AG09319 (cell line): ENCODE results near the gene ERC2.

Source experiments
- DNase-seq: peaks from one replicate; pipeline ENCODE4 v3.0.0-alpha.2; 2010; ENCODE audit warnings: low read depth; ENCODE audit errors: extremely low read depth
- CTCF ChIP-seq: IDR thresholded peaks from 2 replicates; pipeline ENCODE4 v1.5.1; 2011; ENCODE audit warnings: low read depth, mild to moderate bottlenecking, inconsistent platforms, low read length, moderate library complexity

ERC2 gene

GRCh38 chr3:56361731-56362130 is 106.5 kb downstream of the ERC2 start:
- TF ChIP-seq CTCF, result no peak
- DNase-seq, result no peak

- DNase-seq, result no peak
- no peak for TF ChIP-seq CTCF
Measured at GRCh38 chr3:56357266-56357665, 111.0 kb downstream of the ERC2 start.

GRCh38 chr3:56356808-56357207 is 111.5 kb downstream of the ERC2 start:
- no peak for TF ChIP-seq CTCF
- DNase-seq, result no peak

- DNase-seq, result no peak
- TF ChIP-seq CTCF, result no peak
Measured at GRCh38 chr3:56355570-56356185, 112.6 kb downstream of the ERC2 start.

- DNase-seq, result no peak
- TF ChIP-seq CTCF, result no peak
Measured at GRCh38 chr3:56351537-56351936, 116.7 kb downstream of the ERC2 start.

- DNase-seq, result no peak
- peak; percentile 14 for TF ChIP-seq CTCF
Measured at GRCh38 chr3:56347219-56347871, 120.9 kb downstream of the ERC2 start.

GRCh38 chr3:56342475-56342874 is 125.8 kb downstream of the ERC2 start:
- no peak for DNase-seq
- no peak for TF ChIP-seq CTCF
